ENCODE data around the gene CLIC3.

CLIC3 gene

DNA sequence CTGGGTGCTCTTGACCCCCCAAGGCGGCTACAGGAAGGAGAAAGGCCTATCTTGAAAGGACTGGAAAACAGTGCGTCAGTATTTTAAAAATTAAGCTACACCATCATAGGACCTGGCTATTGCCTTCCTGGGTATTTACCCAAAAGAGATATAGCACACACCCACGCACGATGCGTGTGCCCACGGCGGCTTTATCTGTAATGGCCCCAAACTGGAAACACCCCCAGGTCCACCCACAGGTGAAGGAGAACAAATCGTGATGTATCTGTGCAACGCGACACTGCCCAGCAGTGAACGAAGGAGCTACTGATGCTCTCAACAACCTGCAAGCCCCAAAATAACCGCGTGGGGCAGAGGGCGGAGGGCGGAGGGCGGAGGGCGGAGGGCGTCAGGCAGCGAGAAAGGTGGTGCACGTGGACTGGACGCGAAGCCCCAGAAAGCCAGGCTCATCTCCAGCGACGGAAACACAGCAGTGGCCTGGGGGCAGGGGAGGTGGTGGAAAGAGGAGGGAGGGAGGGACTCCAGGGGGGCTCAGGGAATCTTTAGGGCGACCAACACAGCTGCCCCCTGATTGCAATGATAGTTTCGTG, 31.4 kb downstream of the CLIC3 start:
- Histone ChIP-seq H3K36me3 (ENCODE audit: insufficient read depth, low read length) (no peaks in the 10 kb centered on the region), H3K9me2 (ENCODE audit: low read depth, low read length) (no peaks in the 10 kb centered on the region), H3K27me3 (ENCODE audit: insufficient read depth, low read length) (peaks cover 14% of the 10 kb centered on the region; the same call in 1 of the 2 replicates), H3F3A (ENCODE audit: insufficient read depth, low read length) (no peaks in the 10 kb centered on the region), H4K20me1 (ENCODE audit: insufficient read depth, low read length) (no peaks in the 10 kb centered on the region), H3K9me3 (ENCODE audit: low read length) (no peaks in the 10 kb centered on the region), H3K79me2 (ENCODE audit: insufficient read depth, low read length) (no peaks in the 10 kb centered on the region), H3K4me1 (ENCODE audit: insufficient read depth, low read length, severe bottlenecking) (peaks cover 5% of the 10 kb centered on the region), H3K4me2 (ENCODE audit: low read length) (no peak overlapping the region), H2AFZ (ENCODE audit: low read length) (no peak overlapping the region), H3K27ac (ENCODE audit: low read depth, low read length, poor library complexity, severe bottlenecking) (no peak overlapping the region), H3K4me3 (ENCODE audit: low read depth, low read length, poor library complexity, severe bottlenecking) (no peak overlapping the region), H3K9ac (ENCODE audit: low read length) (no peak overlapping the region)
- TF ChIP-seq, protein P1, sequence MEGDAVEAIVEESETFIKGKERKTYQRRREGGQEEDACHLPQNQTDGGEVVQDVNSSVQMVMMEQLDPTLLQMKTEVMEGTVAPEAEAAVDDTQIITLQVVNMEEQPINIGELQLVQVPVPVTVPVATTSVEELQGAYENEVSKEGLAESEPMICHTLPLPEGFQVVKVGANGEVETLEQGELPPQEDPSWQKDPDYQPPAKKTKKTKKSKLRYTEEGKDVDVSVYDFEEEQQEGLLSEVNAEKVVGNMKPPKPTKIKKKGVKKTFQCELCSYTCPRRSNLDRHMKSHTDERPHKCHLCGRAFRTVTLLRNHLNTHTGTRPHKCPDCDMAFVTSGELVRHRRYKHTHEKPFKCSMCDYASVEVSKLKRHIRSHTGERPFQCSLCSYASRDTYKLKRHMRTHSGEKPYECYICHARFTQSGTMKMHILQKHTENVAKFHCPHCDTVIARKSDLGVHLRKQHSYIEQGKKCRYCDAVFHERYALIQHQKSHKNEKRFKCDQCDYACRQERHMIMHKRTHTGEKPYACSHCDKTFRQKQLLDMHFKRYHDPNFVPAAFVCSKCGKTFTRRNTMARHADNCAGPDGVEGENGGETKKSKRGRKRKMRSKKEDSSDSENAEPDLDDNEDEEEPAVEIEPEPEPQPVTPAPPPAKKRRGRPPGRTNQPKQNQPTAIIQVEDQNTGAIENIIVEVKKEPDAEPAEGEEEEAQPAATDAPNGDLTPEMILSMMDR (IDR thresholded peaks at IDR 0.05; ENCODE audit: low read length) = no peak
- no peak for TF ChIP-seq EZH2 (IDR thresholded peaks at IDR 0.05; ENCODE audit: borderline replicate concordance, low read length)

GRCh38 chr9:136964171-136964689, 32.1 kb downstream of the CLIC3 start:
- TF ChIP-seq, protein P1 (IDR thresholded peaks at IDR 0.05; ENCODE audit: low read length) = no peak
- TF ChIP-seq EZH2 (IDR thresholded peaks at IDR 0.05; ENCODE audit: borderline replicate concordance, low read length) = no peak
- Histone ChIP-seq H3K4me1 (ENCODE audit: insufficient read depth, low read length, severe bottlenecking) (peaks cover 5% of the 10 kb centered on the region), H3K9me2 (ENCODE audit: low read depth, low read length) (no peaks in the 10 kb centered on the region), H3K27ac (ENCODE audit: low read depth, low read length, poor library complexity, severe bottlenecking) (no peak overlapping the region), H3K4me2 (ENCODE audit: low read length) (no peak overlapping the region), H3K9ac (ENCODE audit: low read length) (no peak overlapping the region), H3F3A (ENCODE audit: insufficient read depth, low read length) (no peaks in the 10 kb centered on the region), H3K79me2 (ENCODE audit: insufficient read depth, low read length) (no peaks in the 10 kb centered on the region), H3K9me3 (ENCODE audit: low read length) (no peaks in the 10 kb centered on the region), H4K20me1 (ENCODE audit: insufficient read depth, low read length) (no peaks in the 10 kb centered on the region), H3K4me3 (ENCODE audit: low read depth, low read length, poor library complexity, severe bottlenecking) (no peak overlapping the region), H3K36me3 (ENCODE audit: insufficient read depth, low read length) (no peaks in the 10 kb centered on the region), H3K27me3 (ENCODE audit: insufficient read depth, low read length) (peaks cover 19% of the 10 kb centered on the region; the same call in 1 of the 2 replicates), H2AFZ (ENCODE audit: low read length) (no peak overlapping the region)

- Histone ChIP-seq H3F3A (ENCODE audit: insufficient read depth, low read length) (no peaks in the 10 kb centered on the region), H4K20me1 (ENCODE audit: insufficient read depth, low read length) (no peaks in the 10 kb centered on the region), H3K36me3 (ENCODE audit: insufficient read depth, low read length) (no peaks in the 10 kb centered on the region), H3K27me3 (ENCODE audit: insufficient read depth, low read length) (peaks cover 19% of the 10 kb centered on the region; the same call in 1 of the 2 replicates), H3K4me1 (ENCODE audit: insufficient read depth, low read length, severe bottlenecking) (peaks cover 5% of the 10 kb centered on the region), H3K27ac (ENCODE audit: low read depth, low read length, poor library complexity, severe bottlenecking) (no peak overlapping the region), H3K79me2 (ENCODE audit: insufficient read depth, low read length) (no peaks in the 10 kb centered on the region), H3K9ac (ENCODE audit: low read length) (no peak overlapping the region), H3K4me2 (ENCODE audit: low read length) (no peak overlapping the region), H3K9me3 (ENCODE audit: low read length) (no peaks in the 10 kb centered on the region), H2AFZ (ENCODE audit: low read length) (no peak overlapping the region), H3K4me3 (ENCODE audit: low read depth, low read length, poor library complexity, severe bottlenecking) (no peak overlapping the region), H3K9me2 (ENCODE audit: low read depth, low read length) (no peaks in the 10 kb centered on the region)
- TF ChIP-seq, protein P1 (IDR thresholded peaks at IDR 0.05; ENCODE audit: low read length) = no peak
- TF ChIP-seq EZH2 (IDR thresholded peaks at IDR 0.05; ENCODE audit: borderline replicate concordance, low read length) = no peak
Measured at GRCh38 chr9:136963751-136964150, 32.6 kb downstream of the CLIC3 start.
